Hindlimb muscle (tissue), 1 donor: ENCODE measurements around the gene STEAP3. TPM values are rescaled to one million over a fixed set of nuclear protein-coding genes. Genes with fewer than 3 reads are reported as not detected.

Experiments
- DNase-seq: peaks from one replicate; pipeline ENCODE4 v3.0.0-alpha.2; 2013
- polyA plus RNA-seq: library from polyadenylated mRNA; unstranded; fragments of 120-200 nt; gene quantifications from one replicate; pipeline ENCODE4 v1.2.1, GENCODE V29; 2013; ENCODE audit not compliant: insufficient read length

Gene STEAP3
- polyA plus RNA-seq, 1 donor, result 25.5 TPM

DNA sequence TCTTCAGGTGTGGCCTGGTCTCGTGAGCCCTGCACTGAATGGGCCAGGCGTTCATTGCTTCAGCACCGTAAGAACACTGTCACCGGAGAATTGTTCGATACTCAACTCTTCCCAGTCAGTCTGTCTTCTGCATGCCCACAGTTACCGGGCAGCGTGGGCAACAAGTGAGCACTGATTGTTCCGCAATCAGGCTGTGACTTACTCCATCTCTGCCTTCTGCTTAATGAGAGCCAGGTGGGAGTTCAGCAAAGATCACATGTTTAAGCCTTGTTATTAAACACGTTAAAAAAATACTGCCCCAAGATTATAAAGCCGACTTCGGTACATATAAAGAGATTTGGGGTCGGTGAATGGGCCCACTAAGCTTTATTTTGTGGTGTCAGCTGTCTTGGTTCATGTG lies 3.7 kb downstream of the STEAP3 start:
- no peak for DNase-seq

DNA sequence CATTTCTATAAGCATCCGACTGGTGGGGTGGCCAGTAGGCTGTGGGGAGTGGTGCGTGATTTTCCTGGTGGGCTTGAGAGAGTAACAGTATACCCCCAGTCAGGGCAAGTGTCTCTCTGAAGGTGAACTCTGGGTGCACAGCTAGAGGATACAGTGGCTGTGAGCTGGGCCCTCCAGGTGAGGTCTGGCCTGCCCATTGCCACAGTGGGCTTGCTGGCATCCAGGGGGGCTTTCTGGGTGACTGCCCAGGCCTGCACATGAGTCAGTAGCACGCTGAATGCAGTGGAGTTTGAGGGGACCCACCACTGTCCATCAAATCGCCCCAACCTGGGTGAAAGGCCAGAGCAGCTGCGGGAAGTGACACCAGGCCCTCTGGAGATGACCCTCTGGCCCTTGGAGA lies 4.5 kb downstream of the STEAP3 start:
- DNase-seq, result no peak

DNA sequence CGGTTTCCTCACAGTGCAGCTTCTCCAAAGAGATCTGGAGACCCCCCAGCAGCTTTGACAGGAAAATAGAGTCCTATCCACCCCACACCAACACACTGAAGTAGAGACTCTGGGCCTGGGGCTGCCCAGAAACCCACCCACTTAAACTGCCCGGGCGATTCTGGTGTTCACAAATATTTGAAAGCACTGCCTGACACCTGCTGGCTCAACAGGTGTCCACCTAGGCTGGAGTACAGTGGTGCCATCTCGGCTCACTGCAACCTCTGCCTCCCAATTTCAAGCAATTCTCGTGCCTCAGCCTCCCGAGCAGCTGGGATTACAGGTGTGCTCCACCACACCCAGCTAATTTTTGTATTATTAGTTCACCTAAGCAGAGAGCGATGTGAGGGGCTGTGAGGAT lies 5.3 kb downstream of the STEAP3 start:
- DNase-seq, result no peak

DNA sequence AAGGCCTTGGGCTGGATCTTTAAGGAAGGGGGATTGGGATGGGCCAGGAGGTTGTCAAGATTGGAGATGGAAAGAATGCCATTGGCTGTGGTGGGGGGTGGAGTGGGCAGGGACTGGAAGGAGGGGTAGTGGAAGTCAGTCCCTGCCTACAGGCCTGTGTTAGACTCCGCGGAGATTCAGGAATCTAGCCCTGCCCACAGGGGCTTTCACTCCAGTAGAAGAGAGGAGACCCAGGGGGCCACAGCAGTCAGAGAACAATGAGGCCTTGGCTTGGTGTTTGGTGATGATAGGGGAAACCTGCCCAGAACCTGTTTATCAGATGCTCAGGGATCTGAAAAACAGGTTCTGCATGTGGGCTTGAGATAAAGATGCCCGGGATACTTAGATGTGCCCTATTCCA lies 6.1 kb downstream of the STEAP3 start:
- DNase-seq, result no peak

DNA sequence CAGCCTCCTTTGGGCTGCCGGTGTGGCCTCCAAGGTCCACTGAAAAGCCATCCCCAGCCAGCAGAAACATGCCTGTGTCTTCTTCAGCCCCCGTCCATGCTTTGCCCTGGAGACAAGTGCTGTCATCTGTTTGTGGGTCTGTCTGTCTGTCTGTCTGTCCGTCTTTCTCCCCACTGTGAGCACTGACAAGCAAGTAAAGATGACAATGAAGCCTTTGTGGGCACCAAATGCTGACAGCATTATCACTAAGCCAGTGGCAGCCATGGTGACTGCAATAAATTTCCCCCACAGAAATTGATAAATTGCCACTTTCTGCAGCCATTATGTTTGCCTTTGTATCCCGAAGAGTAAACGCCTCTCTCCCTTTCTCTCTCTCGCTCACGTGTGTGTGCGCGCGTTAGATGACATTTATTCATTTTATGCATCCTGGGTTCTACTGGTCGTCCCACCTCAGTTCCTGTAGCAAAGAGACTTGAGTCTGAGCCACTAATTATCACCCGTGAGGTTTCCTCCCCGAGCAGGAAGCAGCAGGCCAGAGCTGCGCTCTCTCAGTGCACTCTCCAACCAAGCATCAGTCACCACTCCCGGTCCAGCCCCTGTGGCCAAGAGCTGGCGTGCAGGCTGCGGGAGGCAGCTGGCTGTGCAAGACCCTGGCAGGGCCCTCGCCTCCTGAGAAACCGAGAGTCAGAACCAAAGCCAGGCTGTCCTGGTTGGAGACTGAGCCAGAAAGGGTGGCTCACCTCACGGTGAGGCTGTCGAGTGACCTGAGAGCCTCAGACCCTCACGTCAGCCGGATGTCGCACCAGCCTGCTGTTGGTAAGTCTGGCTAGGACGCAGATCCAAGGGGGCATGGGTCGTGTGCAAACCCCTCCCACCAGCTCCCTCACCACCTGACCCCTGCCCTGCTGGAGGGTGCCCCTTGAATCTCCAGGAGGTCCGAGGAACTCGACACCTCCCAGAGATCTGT lies 6.9 kb downstream of the STEAP3 start:
- no peak for DNase-seq

DNA sequence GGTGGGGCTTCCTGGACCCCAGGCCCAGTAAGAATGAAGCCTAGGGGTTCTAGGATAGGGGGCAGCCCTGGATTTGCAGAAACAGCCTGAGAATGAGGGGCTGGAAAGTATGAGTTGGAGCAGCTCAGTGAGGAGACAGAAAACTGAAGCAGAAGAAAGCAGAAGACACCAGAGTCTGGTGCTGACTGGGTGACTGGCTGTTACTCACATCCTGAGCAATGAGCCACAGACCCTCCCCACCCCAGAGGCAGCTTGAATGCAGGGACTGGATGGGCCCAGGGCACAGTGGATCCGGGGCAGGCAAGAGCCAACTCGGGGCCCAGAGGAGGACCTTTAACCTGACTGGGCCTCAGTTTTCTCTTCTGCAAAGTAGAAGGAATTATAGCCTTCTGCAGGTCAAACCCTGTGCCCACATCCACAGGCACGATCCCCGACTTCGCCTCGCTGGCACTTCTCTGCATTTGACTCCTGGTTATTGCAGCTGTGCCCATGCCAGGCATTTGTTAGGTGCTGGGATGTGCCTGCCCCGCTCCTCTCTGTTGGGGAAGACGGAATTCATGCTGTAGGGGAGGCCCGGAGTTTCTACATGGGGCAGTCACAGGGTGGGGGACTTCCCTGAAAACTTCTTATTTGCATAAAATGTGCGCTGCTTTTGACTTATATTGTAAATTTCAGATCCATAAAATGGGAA lies 8.5 kb downstream of the STEAP3 start:
- no peak for DNase-seq

DNA sequence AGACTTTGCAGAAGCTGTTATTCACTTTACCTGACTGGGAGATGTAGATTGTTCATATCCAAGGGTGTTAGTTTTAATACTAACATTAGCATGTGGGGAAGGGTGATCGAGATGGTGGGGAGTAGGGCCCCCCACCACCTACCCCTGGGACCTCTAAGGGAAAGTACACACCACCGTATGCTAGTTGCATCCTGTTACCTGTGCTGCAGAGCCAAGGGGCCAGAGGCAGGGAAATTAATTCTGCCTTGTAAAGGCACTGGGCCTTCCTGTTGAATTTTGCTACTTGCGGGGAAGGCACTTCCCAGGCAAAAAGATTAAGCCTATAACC lies 9.0 kb downstream of the STEAP3 start:
- DNase-seq, result no peak

DNA sequence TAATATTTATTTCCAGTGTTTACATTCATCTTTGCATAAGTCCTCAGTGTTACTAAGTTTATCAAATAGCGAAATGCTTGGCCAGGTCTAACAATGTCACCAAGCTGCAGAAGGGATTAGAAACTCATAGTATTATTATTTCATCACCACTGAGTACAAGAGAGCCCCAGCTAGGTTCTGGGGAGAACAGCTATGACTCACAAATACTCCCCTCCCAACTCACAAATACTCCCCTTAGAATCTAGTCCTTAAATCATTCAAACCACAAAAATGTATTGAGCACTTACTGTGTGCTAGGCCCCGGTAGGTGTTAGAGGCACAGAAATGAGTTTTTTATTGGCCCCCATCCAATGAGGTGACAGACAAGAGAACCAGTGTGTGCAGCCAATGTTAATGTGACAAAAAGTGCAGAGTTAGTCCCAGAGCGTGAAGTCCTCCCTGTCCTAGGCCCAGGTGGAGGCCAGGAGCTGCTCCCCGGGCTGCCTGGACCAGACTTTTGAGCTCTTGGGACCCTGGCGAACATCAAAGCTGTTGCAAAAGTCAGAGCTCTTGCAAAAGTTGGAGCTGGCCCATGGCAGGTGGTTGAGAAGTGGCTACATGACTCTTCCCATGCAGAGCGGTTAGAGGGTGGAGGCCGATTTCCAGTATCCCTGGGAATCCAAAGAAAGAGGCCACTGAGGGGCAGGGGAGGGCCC lies 9.8 kb downstream of the STEAP3 start:
- no peak for DNase-seq

DNA sequence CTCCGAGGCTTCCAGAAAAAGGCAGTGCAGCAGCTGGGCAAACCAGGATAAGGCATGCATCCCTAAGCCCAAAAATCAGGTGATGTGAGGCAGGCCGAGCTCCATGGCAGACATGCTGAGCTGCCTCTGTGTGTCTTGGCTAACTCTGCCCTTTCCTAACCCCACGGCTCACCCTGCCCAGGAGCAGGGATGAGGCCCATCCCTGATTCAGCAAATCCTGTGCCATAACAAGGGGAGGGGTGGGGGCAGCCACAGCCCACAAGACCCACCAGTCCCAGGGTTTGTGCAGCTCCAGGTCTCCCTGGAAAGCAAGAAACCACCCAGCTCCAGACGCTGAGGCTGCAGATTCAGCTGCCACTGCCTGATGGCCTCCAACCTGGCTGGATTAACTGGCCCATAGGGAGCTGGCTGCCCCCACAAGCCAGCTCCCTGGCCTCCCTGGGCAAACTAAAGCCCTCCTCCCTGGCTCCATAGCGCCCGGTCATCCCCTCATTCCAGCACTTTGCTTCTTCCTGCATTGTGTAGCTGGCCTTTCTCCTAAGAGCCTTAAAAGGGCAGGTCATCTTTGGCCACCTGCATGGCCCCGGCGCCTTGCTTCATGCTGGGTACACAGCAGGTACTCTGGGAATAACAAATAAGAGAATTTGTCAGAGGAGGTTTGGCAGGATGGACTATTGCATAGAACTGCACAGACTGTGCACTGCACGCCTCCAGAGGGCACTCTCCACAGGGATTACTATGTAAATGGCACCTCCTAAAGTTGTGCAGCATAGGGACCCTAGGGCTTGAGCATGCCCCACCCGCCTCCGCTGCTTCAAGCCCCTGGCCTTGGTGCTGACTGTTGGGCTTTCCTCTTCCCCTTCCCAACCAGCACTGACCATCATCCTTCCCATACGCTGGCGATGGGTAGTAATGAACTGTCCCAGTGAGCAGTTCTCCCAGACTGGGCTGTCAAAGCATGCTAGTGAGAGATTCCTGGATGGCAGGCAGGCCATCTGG lies 10.7 kb downstream of the STEAP3 start:
- no peak for DNase-seq

DNA sequence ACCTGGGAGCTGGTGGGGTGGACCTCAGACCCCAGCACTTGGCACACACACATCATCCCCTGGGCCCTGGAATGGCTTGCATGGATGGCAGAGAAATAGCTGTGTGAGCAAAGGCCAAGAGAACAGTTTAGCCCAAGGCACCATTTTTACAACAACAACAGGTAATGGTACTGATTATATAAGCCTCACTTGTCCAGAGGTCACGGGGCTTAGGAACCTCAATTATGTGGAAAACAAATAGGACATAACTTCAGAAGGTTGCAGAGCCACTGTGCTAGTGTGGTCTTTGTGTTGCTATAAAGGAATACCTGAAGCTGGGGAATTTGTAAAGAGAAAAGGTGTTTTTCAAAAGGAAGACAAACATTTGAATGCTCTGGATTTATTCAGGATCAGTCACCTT lies 13.2 kb downstream of the STEAP3 start:
- no peak for DNase-seq

DNA sequence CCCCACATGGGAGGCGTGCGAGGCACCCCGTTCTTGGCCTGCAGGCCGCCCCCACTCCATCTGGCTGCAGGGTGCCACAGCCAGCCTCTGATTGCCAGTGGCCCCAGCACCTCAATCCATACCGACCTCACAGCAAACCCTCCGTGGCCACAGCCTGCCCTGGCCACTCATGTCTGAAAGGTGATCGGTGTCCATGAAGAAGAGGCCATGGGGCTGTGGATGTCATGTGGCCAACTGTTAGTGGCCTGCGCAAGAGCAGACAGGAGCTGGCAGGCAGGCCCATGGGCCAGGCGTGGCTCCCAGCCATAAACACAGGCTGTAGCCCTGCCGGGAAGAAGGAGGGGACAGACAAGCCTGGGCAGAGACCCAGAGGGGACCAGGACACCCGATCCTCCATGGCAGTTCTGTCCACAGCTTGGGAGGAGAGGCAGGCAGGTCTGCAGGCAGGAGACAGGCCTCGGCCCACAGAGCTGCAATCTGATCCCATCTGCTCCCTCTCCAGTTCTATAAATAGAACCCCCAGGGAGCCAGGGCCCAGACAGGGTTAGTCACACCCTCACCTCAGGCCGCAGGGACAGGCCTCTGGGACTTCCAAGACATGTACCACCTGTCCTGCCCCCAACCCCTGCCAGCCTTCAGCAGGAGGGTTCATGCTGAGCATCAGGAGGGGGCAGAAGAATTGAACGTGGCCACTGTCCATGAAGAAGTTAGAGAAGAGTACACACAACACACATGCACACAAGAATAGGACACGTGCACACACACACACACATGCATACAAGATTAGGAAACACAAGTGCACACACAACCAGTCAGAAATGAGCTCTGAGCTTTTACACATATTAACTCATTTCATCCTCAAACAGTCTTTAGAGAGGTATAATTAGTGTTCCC lies 16.9 kb downstream of the STEAP3 start:
- no peak for DNase-seq

DNA sequence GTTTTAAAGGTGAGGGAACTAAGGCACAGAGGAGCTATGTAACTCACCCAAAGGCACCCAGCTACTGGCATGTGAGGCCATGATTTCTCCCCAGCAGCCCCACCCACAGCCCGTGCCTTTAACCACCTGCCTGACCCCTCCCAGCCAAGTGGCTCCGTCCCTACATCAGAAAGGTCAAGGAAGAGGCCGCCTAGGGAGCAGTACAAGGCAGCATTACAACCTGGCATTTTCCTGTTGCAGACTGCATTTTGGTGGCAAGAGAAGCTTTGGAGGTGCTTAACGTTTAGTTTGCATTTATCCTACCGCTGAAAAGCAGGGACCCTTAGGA lies 17.5 kb downstream of the STEAP3 start:
- DNase-seq, result no peak

DNA sequence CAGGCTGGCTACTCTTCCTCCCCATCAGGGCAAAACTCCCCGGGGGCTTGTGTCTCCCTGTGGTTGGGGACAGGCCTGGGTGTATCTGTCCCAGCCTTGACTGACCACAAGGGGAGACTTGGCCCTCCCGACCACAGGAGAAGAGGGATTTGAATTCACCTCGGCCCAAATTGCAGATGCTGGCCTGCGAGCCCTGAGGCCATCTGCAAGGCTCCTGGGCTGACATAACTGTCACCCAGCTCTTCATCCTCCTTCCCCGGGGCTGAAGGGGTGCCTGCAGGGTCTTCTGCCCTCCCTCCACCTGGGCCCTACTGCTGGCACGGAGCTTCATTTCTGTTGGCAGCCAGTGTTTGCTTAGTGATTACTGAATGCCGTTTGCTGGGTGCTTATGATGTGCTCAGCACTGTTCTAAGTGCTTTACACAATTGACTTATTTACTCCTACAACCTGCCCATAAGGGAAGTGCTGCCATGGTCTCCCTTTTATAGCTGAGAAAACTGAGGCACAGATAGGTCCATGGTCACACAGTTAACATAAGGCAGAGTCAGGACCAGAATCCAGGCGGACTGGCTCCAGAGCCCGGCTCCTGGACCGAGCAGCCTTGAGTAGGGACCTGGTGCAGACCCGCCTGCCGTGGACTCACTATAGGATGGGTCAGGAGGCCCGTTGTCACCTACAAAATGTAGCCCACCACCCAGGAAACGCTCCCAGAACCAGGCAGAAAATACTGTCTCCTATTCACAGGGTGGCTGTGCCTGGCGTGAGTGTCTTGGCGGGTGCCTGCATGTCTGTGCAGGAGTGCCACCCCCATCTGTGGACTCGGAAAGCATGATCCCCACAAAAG lies 18.9 kb downstream of the STEAP3 start:
- DNase-seq, result no peak

DNA sequence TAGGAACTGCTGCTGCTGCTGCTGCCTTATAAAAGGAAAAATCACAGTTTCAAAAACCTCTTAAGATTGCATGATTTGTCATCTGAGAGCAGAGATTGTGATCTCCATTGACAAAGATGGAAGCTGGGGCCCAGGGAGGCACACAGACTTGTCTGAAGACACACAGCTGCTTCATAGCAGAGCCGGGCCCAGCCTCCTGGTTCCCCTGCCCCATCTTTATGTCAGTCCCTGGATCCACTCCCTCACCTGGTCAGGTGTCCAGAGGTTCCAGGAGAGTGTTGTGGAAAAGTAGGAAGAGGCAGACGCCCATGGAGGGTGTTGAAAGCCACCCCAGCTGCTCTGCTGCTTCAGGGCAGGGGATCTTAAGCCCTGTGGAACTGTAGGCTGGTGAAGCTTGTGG lies 20.0 kb downstream of the STEAP3 start:
- no peak for DNase-seq

DNA sequence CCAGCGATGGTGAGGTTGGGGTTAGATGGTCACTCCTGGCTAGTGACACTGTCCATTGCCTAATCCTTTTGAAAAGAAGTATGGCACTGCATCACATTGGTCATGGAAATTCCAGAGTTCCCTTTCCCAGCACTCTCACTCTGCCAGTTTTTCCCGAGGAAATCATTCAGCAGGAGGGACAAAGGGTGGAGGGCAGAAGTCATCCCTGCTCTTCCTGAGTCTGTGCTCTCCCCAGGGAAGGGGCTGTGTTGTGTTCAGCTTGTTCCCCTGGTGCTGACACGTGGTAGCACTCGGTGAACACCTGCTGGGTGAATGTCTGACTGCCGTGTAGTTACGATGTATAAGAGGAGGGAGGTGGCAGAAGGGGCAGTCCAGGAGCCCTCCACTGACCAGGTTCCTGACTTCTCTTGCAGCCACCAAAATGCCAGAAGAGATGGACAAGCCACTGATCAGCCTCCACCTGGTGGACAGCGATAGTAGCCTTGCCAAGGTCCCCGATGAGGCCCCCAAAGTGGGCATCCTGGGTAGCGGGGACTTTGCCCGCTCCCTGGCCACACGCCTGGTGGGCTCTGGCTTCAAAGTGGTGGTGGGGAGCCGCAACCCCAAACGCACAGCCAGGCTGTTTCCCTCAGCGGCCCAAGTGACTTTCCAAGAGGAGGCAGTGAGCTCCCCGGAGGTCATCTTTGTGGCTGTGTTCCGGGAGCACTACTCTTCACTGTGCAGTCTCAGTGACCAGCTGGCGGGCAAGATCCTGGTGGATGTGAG lies 21.6 kb downstream of the STEAP3 start:
- DNase-seq, result no peak

DNA sequence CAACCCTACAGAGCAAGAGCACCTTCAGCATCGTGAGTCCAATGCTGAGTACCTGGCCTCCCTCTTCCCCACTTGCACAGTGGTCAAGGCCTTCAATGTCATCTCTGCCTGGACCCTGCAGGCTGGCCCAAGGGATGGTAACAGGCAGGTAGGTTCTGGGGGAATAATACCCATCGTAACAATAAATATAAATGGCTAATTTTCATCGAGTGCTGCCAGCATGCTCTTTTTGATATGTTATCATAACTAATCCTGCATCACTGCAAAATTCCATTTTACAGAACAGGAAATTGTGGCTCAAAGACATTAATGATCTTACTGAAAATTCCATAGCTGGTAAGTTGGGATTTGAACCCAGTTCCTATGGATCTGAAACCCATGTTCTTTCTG lies 22.2 kb downstream of the STEAP3 start:
- no peak for DNase-seq

DNA sequence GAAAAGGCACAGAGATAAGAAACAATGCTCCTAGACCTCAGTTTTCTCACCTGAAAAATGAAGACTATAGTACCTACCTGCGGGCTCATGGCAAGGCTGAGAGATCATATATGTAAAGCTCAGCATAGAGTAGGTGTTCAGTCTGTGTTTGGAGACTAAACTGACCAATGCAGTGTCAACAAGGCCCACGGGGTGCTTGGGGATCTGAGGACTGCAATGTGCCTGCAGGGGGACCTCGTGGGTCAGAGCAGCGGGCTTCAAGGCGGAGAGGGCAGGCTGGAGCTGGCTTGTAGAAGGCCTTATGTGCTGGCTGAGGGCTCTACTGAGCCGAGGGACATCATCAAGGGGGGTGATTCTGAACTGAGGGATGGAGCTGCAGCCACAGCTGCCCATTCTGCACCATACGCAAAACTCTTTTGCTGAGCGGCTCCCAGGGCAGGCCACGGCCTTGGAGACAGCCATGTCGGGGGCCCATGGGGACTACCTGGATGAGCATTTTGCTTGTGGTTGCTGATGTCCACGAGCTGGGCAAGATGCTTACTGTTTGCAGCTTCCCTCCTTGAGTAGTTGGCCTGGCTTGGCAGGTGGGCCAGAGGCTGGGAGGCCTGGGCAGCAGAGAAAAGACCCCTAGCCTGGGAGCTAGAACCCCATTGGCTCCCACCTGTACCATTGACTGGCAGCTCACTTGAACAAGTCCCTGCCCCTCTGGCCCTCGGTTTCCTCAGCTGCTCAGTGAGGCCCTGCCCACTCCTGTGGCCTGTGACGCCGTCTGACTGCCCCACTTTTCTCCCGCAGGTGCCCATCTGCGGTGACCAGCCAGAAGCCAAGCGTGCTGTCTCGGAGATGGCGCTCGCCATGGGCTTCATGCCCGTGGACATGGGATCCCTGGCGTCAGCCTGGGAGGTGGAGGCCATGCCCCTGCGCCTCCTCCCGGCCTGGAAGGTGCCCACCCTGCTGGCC lies 23.5 kb downstream of the STEAP3 start:
- DNase-seq, result no peak

DNA sequence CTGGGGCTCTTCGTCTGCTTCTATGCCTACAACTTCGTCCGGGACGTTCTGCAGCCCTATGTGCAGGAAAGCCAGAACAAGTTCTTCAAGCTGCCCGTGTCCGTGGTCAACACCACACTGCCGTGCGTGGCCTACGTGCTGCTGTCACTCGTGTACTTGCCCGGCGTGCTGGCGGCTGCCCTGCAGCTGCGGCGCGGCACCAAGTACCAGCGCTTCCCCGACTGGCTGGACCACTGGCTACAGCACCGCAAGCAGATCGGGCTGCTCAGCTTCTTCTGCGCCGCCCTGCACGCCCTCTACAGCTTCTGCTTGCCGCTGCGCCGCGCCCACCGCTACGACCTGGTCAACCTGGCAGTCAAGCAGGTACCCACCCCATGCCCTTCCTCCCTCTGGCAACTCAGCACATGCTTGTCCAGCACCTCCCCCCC lies 24.2 kb downstream of the STEAP3 start:
- DNase-seq, result no peak
